Measurements from ENCODE around the gene GUCY1A2. TPM values are rescaled to one million over a fixed set of nuclear protein-coding genes. Genes with fewer than 3 reads are reported as not detected.
A peak's percentile ranks its signal among the peaks of the same experiment; 100 is the strongest.

Gene GUCY1A2
- total RNA-seq, 2 donors from 2014 or later, result 3.7 to 5.3 TPM

- Mint-ChIP-seq H3K4me3 (no peak overlapping the region), H3K36me3 (ENCODE audit: low read depth) (no peaks in the 10 kb centered on the region), H3K27ac (no peak overlapping the region), H3K9me3 (no peaks in the 10 kb centered on the region), H3K27me3 (ENCODE audit: insufficient read depth) (no peaks in the 10 kb centered on the region), H3K4me1 (peaks cover 24% of the 10 kb centered on the region)
- no peak overlapping the region for H3K9ac ChIP-seq (ENCODE audit: extremely low read depth, low read length, poor library complexity, severe bottlenecking)
- H3K4me1 ChIP-seq (ENCODE audit: control insufficient read depth, insufficient read depth, low read length), result peaks cover 15% of the 10 kb centered on the region
- H3K9me3 ChIP-seq (ENCODE audit: control insufficient read depth, low read length), result no peaks in the 10 kb centered on the region
- no peak for DNase-seq
- no peak overlapping the region for H3K4me3 ChIP-seq (ENCODE audit: low read length)
- H3K36me3 ChIP-seq (ENCODE audit: control insufficient read depth, insufficient read depth, low read length), result no peaks in the 10 kb centered on the region
- peak overlapping the region; percentile 78 for H3K27ac ChIP-seq (ENCODE audit: low read depth, low read length)
- 73% methylated on average over 1 of the region's 1 CpG; no CpG with 5 or more reads in 1 of the 2 experiments for WGBS, 2 experiments (ENCODE audit: insufficient coverage in 1 of 2, insufficient read length in 1 of 2)
- no peak for TF ChIP-seq CTCF (conservative IDR thresholded peaks at IDR 0.05)
- no peaks in the 10 kb centered on the region for H3K27me3 ChIP-seq (ENCODE audit: control insufficient read depth, insufficient read depth, low read length, poor library complexity, severe bottlenecking)
Observed at GRCh38 chr11:106959800-106960199, 58.5 kb downstream of the GUCY1A2 start.

GRCh38 chr11:106959386-106959785 lies 58.9 kb downstream of the GUCY1A2 start:
- H3K4me1 ChIP-seq (ENCODE audit: control insufficient read depth, insufficient read depth, low read length), result peaks cover 15% of the 10 kb centered on the region
- no peak overlapping the region for H3K9ac ChIP-seq (ENCODE audit: extremely low read depth, low read length, poor library complexity, severe bottlenecking)
- H3K36me3 ChIP-seq (ENCODE audit: control insufficient read depth, insufficient read depth, low read length), result no peaks in the 10 kb centered on the region
- no peaks in the 10 kb centered on the region for H3K27me3 Mint-ChIP-seq (ENCODE audit: insufficient read depth)
- no peaks in the 10 kb centered on the region for H3K36me3 Mint-ChIP-seq (ENCODE audit: low read depth)
- H3K9me3 ChIP-seq (ENCODE audit: control insufficient read depth, low read length), result no peaks in the 10 kb centered on the region
- DNase-seq, result no peak
- H3K9me3 Mint-ChIP-seq, result no peaks in the 10 kb centered on the region
- no peak for TF ChIP-seq CTCF (conservative IDR thresholded peaks at IDR 0.05)
- H3K27me3 ChIP-seq (ENCODE audit: control insufficient read depth, insufficient read depth, low read length, poor library complexity, severe bottlenecking), result no peaks in the 10 kb centered on the region
- peaks cover 24% of the 10 kb centered on the region for H3K4me1 Mint-ChIP-seq
- H3K4me3 Mint-ChIP-seq, result no peak overlapping the region
- H3K27ac ChIP-seq (ENCODE audit: low read depth, low read length), result peak overlapping the region; percentile 78
- H3K4me3 ChIP-seq (ENCODE audit: low read length), result no peak overlapping the region
- 88 to 100% methylated on average over 2 to 3 of the region's 3 CpGs for WGBS, 2 experiments (ENCODE audit: insufficient coverage in 1 of 2, insufficient read length in 1 of 2)
- no peak overlapping the region for H3K27ac Mint-ChIP-seq

- no peak overlapping the region for H3K27ac ChIP-seq (ENCODE audit: low read depth, low read length)
- WGBS, 2 experiments (ENCODE audit: insufficient coverage in 1 of 2, insufficient read length in 1 of 2), result 73 to 74% methylated on average over 4 to 7 of the region's 7 CpGs
- H3K36me3 ChIP-seq (ENCODE audit: control insufficient read depth, insufficient read depth, low read length), result no peaks in the 10 kb centered on the region
- Mint-ChIP-seq H3K27me3 (ENCODE audit: insufficient read depth) (no peaks in the 10 kb centered on the region), H3K27ac (no peak overlapping the region), H3K4me3 (no peak overlapping the region), H3K36me3 (ENCODE audit: low read depth) (no peaks in the 10 kb centered on the region), H3K4me1 (peaks cover 24% of the 10 kb centered on the region), H3K9me3 (no peaks in the 10 kb centered on the region)
- DNase-seq, result no peak
- H3K4me1 ChIP-seq (ENCODE audit: control insufficient read depth, insufficient read depth, low read length), result peaks cover 15% of the 10 kb centered on the region
- no peak for TF ChIP-seq CTCF (conservative IDR thresholded peaks at IDR 0.05)
- no peaks in the 10 kb centered on the region for H3K9me3 ChIP-seq (ENCODE audit: control insufficient read depth, low read length)
- H3K27me3 ChIP-seq (ENCODE audit: control insufficient read depth, insufficient read depth, low read length, poor library complexity, severe bottlenecking), result no peaks in the 10 kb centered on the region
- no peak overlapping the region for H3K4me3 ChIP-seq (ENCODE audit: low read length)
- H3K9ac ChIP-seq (ENCODE audit: extremely low read depth, low read length, poor library complexity, severe bottlenecking), result no peak overlapping the region
Observed at GRCh38 chr11:106958517-106959248, 59.6 kb downstream of the GUCY1A2 start.

All from endodermal cell (in vitro differentiated cells).